ENCODE data around the gene SEC11A.

GRCh38 chr15:84750583-84751092 lies 34.7 kb upstream of the SEC11A start:
- TF ChIP-seq CTCF (IDR thresholded peaks at IDR 0.05; ENCODE audit: poor library complexity) (no peak), EZH2phosphoT487 (IDR thresholded peaks at IDR 0.05; ENCODE audit: low read depth, severe bottlenecking, unreplicated experiment) (no peak)

All from hepatocyte (in vitro differentiated cells).